Osteocyte (in vitro differentiated cells): ENCODE results near the gene MORF4L1. TPM values are rescaled to one million over a fixed set of nuclear protein-coding genes. Genes with fewer than 3 reads are reported as not detected.

Source experiments
- DNase-seq: peaks from one replicate; pipeline ENCODE4 v3.0.0; 2021; ENCODE audit warnings: mixed read lengths; ENCODE audit not compliant: unreplicated experiment; ENCODE audit errors: extremely low spot score
- H3K27ac Mint-ChIP-seq: one replicate; pipeline ENCODE4 v1.8.0; 2021; ENCODE audit warnings: mild to moderate bottlenecking, mixed read lengths; ENCODE audit not compliant: unreplicated experiment
- H3K27me3 Mint-ChIP-seq: one replicate; pipeline ENCODE4 v1.8.0; 2021; ENCODE audit warnings: mixed read lengths; ENCODE audit not compliant: unreplicated experiment
- H3K36me3 Mint-ChIP-seq: one replicate; pipeline ENCODE4 v1.8.0; 2021; ENCODE audit warnings: mixed read lengths; ENCODE audit not compliant: unreplicated experiment
- H3K4me1 Mint-ChIP-seq: one replicate; pipeline ENCODE4 v1.8.0; 2021; ENCODE audit warnings: mixed read lengths; ENCODE audit not compliant: unreplicated experiment
- H3K4me3 Mint-ChIP-seq: one replicate; pipeline ENCODE4 v1.8.0; 2021; ENCODE audit warnings: mild to moderate bottlenecking, moderate library complexity, mixed read lengths; ENCODE audit not compliant: unreplicated experiment
- H3K9me3 Mint-ChIP-seq: one replicate; pipeline ENCODE4 v1.8.0; 2021; ENCODE audit warnings: mixed read lengths; ENCODE audit not compliant: unreplicated experiment
- CTCF ChIP-seq: fragments of 200-600 bp; sonication (generic); IDR thresholded peaks from 2 replicates; pipeline ENCODE4 v1.5.0; 2021; ENCODE audit warnings: antibody characterized with exemption, mild to moderate bottlenecking, moderate library complexity
- total RNA-seq: library from RNA; stranded (reverse); gene quantifications from 2 replicates; pipeline ENCODE4 v1.2.1, GENCODE V29; 2021

The MORF4L1 gene
- total RNA-seq, 1 donor from 2014 or later: 488 TPM

- peaks cover 5% of the 10 kb centered on the region for H3K36me3 Mint-ChIP-seq
- H3K4me1 Mint-ChIP-seq: peaks cover 8% of the 10 kb centered on the region
- no peak for TF ChIP-seq CTCF
- H3K27me3 Mint-ChIP-seq: no peaks in the 10 kb centered on the region
- no peak for DNase-seq
- no peak overlapping the region for H3K27ac Mint-ChIP-seq
- no peak overlapping the region for H3K4me3 Mint-ChIP-seq
- peaks cover 4% of the 10 kb centered on the region for H3K9me3 Mint-ChIP-seq
These were observed 22.3 kb upstream of the MORF4L1 start for GRCh38 chr15:78850352-78850751.

GRCh38 chr15:78850941-78851755 is 21.5 kb upstream of the MORF4L1 start:
- TF ChIP-seq CTCF: no peak
- DNase-seq: no peak
- peaks cover 4% of the 10 kb centered on the region for H3K9me3 Mint-ChIP-seq
- H3K4me1 Mint-ChIP-seq: peaks cover 14% of the 10 kb centered on the region
- no peak overlapping the region for H3K27ac Mint-ChIP-seq
- H3K4me3 Mint-ChIP-seq: no peak overlapping the region
- H3K27me3 Mint-ChIP-seq: no peaks in the 10 kb centered on the region
- peaks cover 5% of the 10 kb centered on the region for H3K36me3 Mint-ChIP-seq

GRCh38 chr15:78853500-78853899 is 19.2 kb upstream of the MORF4L1 start:
- Mint-ChIP-seq H3K27ac (no peak overlapping the region), H3K9me3 (peaks cover 4% of the 10 kb centered on the region), H3K4me1 (peaks cover 14% of the 10 kb centered on the region), H3K36me3 (peaks cover 2% of the 10 kb centered on the region), H3K4me3 (no peak overlapping the region), H3K27me3 (no peaks in the 10 kb centered on the region)
- no peak for TF ChIP-seq CTCF
- no peak for DNase-seq

DNA sequence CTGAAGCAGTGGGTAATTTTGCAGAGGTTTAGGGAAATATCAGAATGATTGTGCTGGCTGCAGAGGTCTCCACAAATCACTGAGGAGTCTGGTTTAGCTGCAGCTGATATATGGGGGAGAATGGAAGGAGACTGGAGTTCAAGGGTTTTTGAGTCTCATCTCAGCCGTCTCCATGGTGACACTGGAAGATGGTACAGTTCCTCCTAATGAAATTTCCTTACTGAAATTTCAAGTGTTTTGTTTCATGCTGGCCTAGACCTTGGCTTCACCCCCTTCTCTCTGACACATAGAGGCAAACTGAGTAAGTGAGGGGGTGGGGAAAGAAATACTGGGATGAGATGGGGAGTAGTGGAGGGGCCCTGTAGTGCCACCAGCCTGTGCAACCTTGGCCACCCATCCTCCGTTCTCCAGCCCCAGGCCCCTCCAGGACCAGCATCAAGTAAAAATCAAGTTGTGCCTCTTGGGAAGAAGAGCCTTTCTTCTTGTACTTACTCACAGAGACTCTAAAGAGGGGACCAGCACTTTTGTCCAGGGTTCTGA is 17.8 kb upstream of the MORF4L1 start:
- DNase-seq: no peak
- H3K4me3 Mint-ChIP-seq: no peak overlapping the region
- H3K27ac Mint-ChIP-seq: no peak overlapping the region

More for the DNA sequence above, 17.8 kb upstream of the MORF4L1 start:
- no peaks in the 10 kb centered on the region for H3K27me3 Mint-ChIP-seq
- TF ChIP-seq CTCF: no peak
- peaks cover 4% of the 10 kb centered on the region for H3K9me3 Mint-ChIP-seq
- H3K4me1 Mint-ChIP-seq: peaks cover 16% of the 10 kb centered on the region
- H3K36me3 Mint-ChIP-seq: no peaks in the 10 kb centered on the region
